DOHH2 (cell line): ENCODE results near the gene FOXP3.
A peak's percentile ranks its signal among the peaks of the same experiment; 100 is the strongest.

Experiments used
- H3F3A ChIP-seq: fragments of 200-600 bp; sonication (generic), shearing (Covaris generic); 2 replicates; pipeline ENCODE4 v1.6.0; 2016; ENCODE audit warnings: antibody characterized with exemption, mild to moderate bottlenecking; ENCODE audit not compliant: control insufficient read depth, insufficient read depth
- H3K27ac ChIP-seq: fragments of 200-600 bp; sonication (generic); 2 replicates; pipeline ENCODE4 v1.5.1; 2014; ENCODE audit warnings: low read depth, mild to moderate bottlenecking, low read length, moderate library complexity
- H3K27me3 ChIP-seq: fragments of 200-600 bp; sonication (generic); 2 replicates; pipeline ENCODE4 v1.6.1; 2014; ENCODE audit warnings: mild to moderate bottlenecking, low read length, mixed read lengths; ENCODE audit not compliant: control insufficient read depth
- H3K36me3 ChIP-seq: fragments of 200-600 bp; sonication (generic); 2 replicates; pipeline ENCODE4 v1.6.1; 2014; ENCODE audit warnings: mild to moderate bottlenecking, low read length, moderate library complexity, mixed read lengths; ENCODE audit not compliant: control insufficient read depth
- H3K4me1 ChIP-seq: fragments of 200-600 bp; sonication (generic); 2 replicates; pipeline ENCODE4 v1.6.1; 2014; ENCODE audit warnings: mild to moderate bottlenecking, low read length, mixed read lengths; ENCODE audit not compliant: control insufficient read depth
- H3K4me2 ChIP-seq: fragments of 200-600 bp; sonication (generic); 2 replicates; pipeline ENCODE4 v1.6.0; 2014; ENCODE audit warnings: mild to moderate bottlenecking, low read length, moderate library complexity
- H3K4me3 ChIP-seq: fragments of 200-600 bp; sonication (generic); 2 replicates; pipeline ENCODE4 v1.5.1; 2014; ENCODE audit warnings: mild to moderate bottlenecking, low read length, mixed read lengths
- H3K79me2 ChIP-seq: fragments of 200-600 bp; sonication (generic); 2 replicates; pipeline ENCODE4 v1.6.1; 2014; ENCODE audit warnings: mild to moderate bottlenecking, low read length, mixed read lengths; ENCODE audit not compliant: control insufficient read depth
- H3K9me2 ChIP-seq: fragments of 200-600 bp; sonication (generic); replicated peaks from 2 replicates; pipeline ENCODE4 v1.6.1; 2014; ENCODE audit warnings: mild to moderate bottlenecking, low read length, mixed read lengths; ENCODE audit not compliant: control insufficient read depth
- H3K9me3 ChIP-seq: fragments of 200-600 bp; sonication (generic); 2 replicates; pipeline ENCODE4 v1.6.1; 2014; ENCODE audit warnings: antibody characterized with exemption, low read length, mixed read lengths; ENCODE audit not compliant: control insufficient read depth, insufficient read depth
- H4K20me1 ChIP-seq: fragments of 200-600 bp; sonication (generic); 2 replicates; pipeline ENCODE4 v1.6.0; 2014; ENCODE audit warnings: low read depth, mild to moderate bottlenecking, antibody characterized with exemption, low read length, moderate library complexity; ENCODE audit not compliant: control insufficient read depth, insufficient read depth
- CTCF ChIP-seq: fragments of 200-600 bp; sonication (generic); IDR thresholded peaks from one replicate; pipeline ENCODE4 v1.5.1; 2014; ENCODE audit warnings: antibody characterized with exemption, mild to moderate bottlenecking, low read depth, low read length; ENCODE audit not compliant: poor library complexity, severe bottlenecking
- EZH2phosphoT487 ChIP-seq: fragments of 200-600 bp; sonication (generic); IDR thresholded peaks from 2 replicates; pipeline ENCODE4 v1.6.1; 2017; ENCODE audit warnings: borderline replicate concordance, mild to moderate bottlenecking, antibody characterized with exemption, low read length, moderate library complexity, mixed read lengths

FOXP3 gene

GRCh38 chrX:49273181-49273727, 8.7 kb upstream of the FOXP3 start:
- H3K4me1 ChIP-seq, result peaks cover 27% of the 10 kb centered on the region
- H3K27me3 ChIP-seq, result no peaks in the 10 kb centered on the region

GRCh38 chrX:49272421-49272820, 7.9 kb upstream of the FOXP3 start:
- Histone ChIP-seq H3K4me1 (peaks cover 30% of the 10 kb centered on the region), H3K4me2 (peak overlapping the region; percentile 79), H3K36me3 (peaks cover 8% of the 10 kb centered on the region; the same call in 1 of the 2 replicates), H3K9me3 (no peaks in the 10 kb centered on the region), H3K4me3 (peak overlapping the region; percentile 85), H3K27me3 (no peaks in the 10 kb centered on the region), H3K9me2 (no peaks in the 10 kb centered on the region), H3K79me2 (peaks cover 46% of the 10 kb centered on the region), H3K27ac (no peak overlapping the region), H3F3A (no peaks in the 10 kb centered on the region), H4K20me1 (no peaks in the 10 kb centered on the region)
- TF ChIP-seq CTCF (no peak), EZH2phosphoT487 (no peak)

More at GRCh38 chrX:49273181-49273727, 8.7 kb upstream of the FOXP3 start:
- no peak overlapping the region for H3K4me3 ChIP-seq
- no peak overlapping the region for H3K27ac ChIP-seq
- H4K20me1 ChIP-seq, result no peaks in the 10 kb centered on the region
- no peaks in the 10 kb centered on the region for H3F3A ChIP-seq
- no peak overlapping the region for H3K4me2 ChIP-seq
- TF ChIP-seq CTCF (no peak), EZH2phosphoT487 (no peak)
- H3K9me3 ChIP-seq, result no peaks in the 10 kb centered on the region
- peaks cover 8% of the 10 kb centered on the region; the same call in 1 of the 2 replicates for H3K36me3 ChIP-seq
- no peaks in the 10 kb centered on the region for H3K9me2 ChIP-seq
- H3K79me2 ChIP-seq, result peaks cover 48% of the 10 kb centered on the region

GRCh38 chrX:49271341-49271740, 6.8 kb upstream of the FOXP3 start:
- Histone ChIP-seq H3K36me3 (peaks cover 8% of the 10 kb centered on the region; the same call in 1 of the 2 replicates), H3K4me3 (peak overlapping the region; percentile 85), H3K4me2 (peak overlapping the region; percentile 79)

More at GRCh38 chrX:49271341-49271740, 6.8 kb upstream of the FOXP3 start:
- no peaks in the 10 kb centered on the region for H3F3A ChIP-seq
- no peak overlapping the region for H3K27ac ChIP-seq
- H3K4me1 ChIP-seq, result peaks cover 30% of the 10 kb centered on the region
- H4K20me1 ChIP-seq, result no peaks in the 10 kb centered on the region
- no peaks in the 10 kb centered on the region for H3K9me2 ChIP-seq
- peaks cover 46% of the 10 kb centered on the region for H3K79me2 ChIP-seq
- H3K9me3 ChIP-seq, result no peaks in the 10 kb centered on the region
- TF ChIP-seq CTCF (no peak), EZH2phosphoT487 (no peak)
- no peaks in the 10 kb centered on the region for H3K27me3 ChIP-seq
